Adrenal gland (tissue), 5 donors: ENCODE measurements around the gene GRWD1.

Experiments used
- CTCF ChIP-seq, 6 experiments: fragments of 450-650 bp in 4 of 6; fragments of 200-600 bp in 2 of 6; sonication (generic) in 1 of 6; IDR thresholded peaks; 1 replicate in 5 of 6; 2 replicates in 1 of 6; pipeline versions ENCODE4 v1.5.1 to v1.8.0; 2016 to 2021; ENCODE audit warnings: antibody characterized with exemption in 6 of 6, mild to moderate bottlenecking in 2 of 6, moderate library complexity in 1 of 6
- POLR2A ChIP-seq, 2 donors: fragments of 450-650 bp; IDR thresholded peaks; one replicate each; pipeline ENCODE4 v1.6.1; 2017; ENCODE audit warnings: antibody characterized with exemption in 2 of 2, mild to moderate bottlenecking in 2 of 2, moderate library complexity in 1 of 2
- donor health status: DM: no; HTN: no; CAD: no.

- TF ChIP-seq POLR2A (IDR thresholded peaks at IDR 0.05) (no peak), CTCF (IDR thresholded peaks at IDR 0.05) (no peak)
These were observed 45.4 kb downstream of the GRWD1 start for GRCh38 chr19:48490981-48491792.
